NB4 (cell line): ENCODE results near the gene ADGRB3.

ENCODE experiments used
- CTCF ChIP-seq: IDR thresholded peaks from one replicate; pipeline ENCODE4 v1.5.1; 2012; ENCODE audit warnings: low read depth, low read length
- MYC ChIP-seq: IDR thresholded peaks from 2 replicates; pipeline ENCODE4 v1.6.1; 2011; ENCODE audit warnings: low read depth, low read length
- POLR2A ChIP-seq: IDR thresholded peaks from 2 replicates; pipeline ENCODE4 v1.6.1; 2011; ENCODE audit warnings: mild to moderate bottlenecking; ENCODE audit not compliant: insufficient read length; ENCODE audit errors: extremely low read depth

DNA sequence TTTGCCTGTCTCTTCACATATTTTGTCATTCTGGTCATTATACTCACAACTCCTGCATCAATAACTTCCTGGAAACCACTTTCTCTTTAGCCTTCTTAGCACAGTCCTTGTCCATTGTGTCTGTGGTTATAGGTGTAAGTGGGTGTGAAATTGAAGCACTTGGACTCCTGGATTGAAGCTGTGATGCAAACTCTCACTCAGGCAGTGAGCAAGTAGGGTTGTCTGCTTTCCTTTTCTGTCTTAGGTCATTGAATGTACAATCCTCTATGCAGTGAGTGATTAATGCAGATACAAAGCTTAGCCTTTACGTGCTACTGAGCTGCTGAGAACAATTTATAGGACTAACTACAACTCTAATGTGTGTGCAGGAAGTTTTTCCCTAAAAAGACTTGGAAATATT is 54.8 kb downstream of the ADGRB3 start:
- TF ChIP-seq POLR2A (no peak), CTCF (no peak), MYC (no peak)
